Stimulated activated CD8-positive, alpha-beta memory T cell treated with anti-CD3 and anti-CD28 coated beads, Interleukin-2, amount 100 ng/mL, for 48 hours (primary cell): ENCODE data around the gene R3HDM4.

ENCODE experiments used
- DNase-seq, 2 donors: peaks; one replicate each; pipeline ENCODE4 v3.0.0-alpha.2; 2020; ENCODE audit warnings: low read depth in 2 of 2

Gene R3HDM4

DNA sequence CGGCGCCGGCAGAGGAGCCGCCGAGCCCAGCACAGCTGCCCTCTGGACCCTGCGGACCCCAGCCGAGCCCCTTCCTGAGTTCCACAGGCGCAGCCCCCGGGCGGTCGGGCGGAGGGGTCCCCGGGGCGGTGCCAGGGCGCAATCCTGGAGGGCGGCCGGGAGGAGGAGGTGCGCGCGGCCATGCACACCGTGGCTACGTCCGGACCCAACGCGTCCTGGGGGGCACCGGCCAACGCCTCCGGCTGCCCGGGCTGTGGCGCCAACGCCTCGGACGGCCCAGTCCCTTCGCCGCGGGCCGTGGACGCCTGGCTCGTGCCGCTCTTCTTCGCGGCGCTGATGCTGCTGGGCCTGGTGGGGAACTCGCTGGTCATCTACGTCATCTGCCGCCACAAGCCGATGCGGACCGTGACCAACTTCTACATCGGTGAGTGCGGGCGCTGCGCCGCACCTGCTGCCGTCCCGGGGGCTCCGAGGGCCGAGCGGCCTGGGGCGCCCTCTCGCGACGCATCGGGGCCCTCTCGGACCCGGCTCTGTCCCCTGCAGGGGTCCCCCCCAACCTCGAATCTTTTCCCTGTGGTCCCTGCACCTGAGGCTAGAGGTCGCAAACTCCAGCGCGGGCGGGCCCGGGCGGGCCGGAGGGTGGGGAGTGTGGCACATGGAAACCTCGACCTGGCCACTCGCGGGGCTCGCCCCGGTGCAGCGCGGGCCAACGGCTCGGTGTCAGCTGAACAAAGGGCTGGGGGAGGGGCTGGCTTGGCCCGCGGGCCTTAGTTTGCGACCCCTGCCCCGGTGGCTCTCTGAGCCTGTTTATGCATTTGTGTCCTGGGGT is 4.5 kb upstream of the R3HDM4 start, which contains the start of gene KISS1R:
TSS of gene KISS1R (plus strand) at position 11 of the 829 bp plus-strand sequence. CDS start at position 181, 170 bp downstream.
- no peak for DNase-seq

GRCh38 chr19:916645-917322 is 3.8 kb upstream of the R3HDM4 start:
- DNase-seq: no peak

- DNase-seq: no peak
Measured at GRCh38 chr19:912181-913079, 589 bp downstream of the R3HDM4 start.

DNA sequence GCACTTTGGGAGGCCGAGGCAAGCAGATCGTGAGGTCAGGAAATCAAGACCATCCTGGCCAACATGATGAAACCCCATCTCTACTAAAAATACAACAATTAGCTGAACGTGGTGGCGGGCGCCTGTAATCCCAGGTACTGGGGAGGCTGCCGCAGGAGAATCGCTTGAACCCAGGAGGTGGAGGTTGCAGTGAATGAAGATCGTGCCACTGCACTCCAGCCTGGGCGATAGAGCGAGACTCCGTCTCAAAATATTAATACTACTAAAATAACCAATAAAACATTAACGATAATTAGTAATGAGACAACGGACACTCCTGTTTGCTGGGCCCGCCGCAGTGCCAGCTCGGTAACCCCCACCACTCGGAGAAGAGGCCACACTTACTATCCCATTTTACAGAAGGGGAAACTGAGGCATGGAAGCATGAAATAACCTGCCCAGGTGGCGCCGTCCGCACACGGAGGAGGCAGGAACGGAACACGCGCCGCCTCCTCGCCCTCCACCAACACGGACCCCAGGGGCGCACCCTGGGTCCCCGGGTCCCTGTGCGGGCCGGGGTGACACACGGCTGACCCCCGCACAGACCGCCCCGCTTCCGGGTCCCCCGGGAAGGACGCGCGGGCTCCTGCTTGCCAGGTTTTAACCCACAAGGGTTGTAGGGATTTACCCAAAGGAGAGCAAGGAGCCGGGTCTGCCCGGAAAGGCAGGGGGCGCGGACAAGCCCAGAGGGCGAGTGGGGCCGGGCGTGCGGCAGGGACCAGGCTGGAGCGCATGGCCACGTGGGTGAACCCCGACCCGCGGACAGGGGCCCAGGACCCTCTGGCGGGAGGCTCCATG is 1.6 kb downstream of the R3HDM4 start:
- DNase-seq: no peak

GRCh38 chr19:907183-907853 is 5.7 kb downstream of the R3HDM4 start:
- DNase-seq: no peak

- no peak for DNase-seq
Measured at GRCh38 chr19:906480-906879, 6.5 kb downstream of the R3HDM4 start.

- no peak for DNase-seq
Measured at GRCh38 chr19:904545-904944, 8.5 kb downstream of the R3HDM4 start.

DNA sequence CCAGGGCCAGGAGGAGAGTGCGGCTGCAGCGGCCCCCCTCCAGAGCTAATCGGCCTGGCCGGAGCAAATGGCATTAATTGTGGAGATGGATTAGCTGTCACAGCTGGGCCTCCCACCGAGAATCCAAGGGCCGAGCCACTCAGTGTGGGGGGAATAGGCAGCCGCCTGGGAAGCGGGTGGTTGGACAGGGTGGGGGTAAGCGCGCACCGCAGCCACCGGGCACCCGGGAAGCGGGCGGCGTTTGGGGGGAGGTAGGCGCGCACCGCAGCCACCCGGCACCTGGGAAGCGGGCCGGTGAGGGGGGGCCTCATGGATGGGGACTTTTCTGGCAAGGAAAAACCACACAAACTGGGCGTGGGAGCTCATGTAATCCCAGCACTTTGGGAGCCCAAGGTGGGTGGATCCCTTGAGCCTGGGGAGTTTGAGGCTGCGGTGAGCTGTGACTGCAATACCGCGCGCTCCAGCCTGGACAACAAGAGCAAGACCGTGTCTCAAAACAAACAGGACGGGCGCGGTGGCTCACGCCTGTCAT is 9.7 kb downstream of the R3HDM4 start:
- DNase-seq: no peak

GRCh38 chr19:902446-903226 is 10.4 kb downstream of the R3HDM4 start:
- no peak for DNase-seq

GRCh38 chr19:902093-902370 is 11.0 kb downstream of the R3HDM4 start:
- DNase-seq: no peak

DNA sequence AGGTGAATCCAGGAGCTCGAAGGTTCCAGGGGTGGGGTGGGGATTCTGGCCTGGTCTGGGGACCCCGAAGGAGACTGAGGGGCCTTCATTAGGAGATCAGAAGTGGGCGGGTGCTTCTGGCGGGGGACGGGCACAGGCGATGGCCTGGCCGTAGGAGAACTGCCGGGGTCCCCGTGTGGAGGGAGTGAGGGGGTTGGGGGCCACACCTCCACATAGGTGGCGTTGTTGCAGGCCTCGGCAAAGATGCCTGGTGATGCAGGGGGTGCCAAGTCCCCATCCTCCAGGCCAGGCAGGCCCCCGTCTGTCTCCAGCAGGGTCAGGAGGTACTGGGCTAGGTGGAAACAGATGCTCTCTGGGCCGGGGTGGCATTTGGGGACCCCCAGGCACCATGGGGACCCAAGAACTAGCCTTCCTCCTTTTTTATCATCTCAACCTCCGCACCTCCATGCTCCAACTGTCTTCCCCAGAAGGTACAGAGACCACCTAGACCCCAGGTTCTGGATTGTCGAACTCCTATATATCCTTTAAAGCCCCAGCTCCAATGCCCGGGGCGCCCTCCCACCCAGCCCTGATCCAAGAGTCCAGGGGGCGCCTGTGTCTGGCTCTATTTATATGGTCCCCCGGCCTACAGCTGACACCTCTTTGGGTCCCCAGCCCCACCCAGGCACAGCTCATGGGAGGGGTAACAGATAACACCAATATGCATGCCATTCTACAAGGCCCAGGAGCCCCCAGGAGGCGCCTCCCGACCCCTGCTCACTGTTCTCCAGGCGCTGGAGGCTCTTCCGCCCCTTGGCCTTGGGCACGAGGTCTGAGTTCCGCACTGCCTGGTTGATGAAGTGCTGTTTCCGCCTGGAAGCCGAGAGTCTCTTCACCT is 11.6 kb downstream of the R3HDM4 start:
- DNase-seq: no peak

DNA sequence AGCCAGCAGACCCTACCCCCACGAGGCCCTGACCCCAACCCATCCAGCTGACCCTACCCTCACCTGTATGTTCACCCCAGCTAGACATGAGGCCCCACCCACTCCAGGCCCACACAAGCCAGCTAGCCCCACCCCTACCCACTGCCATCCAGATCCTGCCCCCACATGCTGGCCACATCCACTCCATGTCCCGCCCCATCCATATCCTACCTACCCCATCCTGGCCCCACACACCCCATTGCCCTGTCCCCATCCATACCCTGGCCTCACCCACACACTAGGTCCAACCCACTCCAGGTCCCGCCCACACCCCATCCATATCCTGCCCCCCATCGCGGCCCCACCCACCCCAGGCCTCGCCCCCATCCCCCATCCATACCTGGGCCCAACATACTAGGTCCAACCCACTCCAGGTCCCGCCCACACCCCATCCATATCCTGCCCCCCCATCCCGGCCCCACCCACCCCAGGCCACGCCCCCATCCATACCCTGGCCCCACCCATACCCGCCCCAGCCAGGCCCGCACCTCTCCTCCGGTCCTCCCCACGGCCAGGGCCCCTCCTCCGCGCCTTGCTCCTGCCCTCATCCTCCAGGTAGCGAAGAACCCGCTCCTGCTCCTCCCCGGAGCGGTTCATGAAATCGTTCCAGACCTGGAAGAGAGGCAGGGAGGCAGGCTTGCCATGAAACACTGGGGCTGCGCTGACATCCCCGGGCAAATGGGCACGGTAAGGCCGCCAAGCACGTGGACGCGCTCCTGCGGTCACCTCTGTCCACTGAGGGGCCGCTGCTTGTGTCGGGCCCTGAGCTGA is 12.5 kb downstream of the R3HDM4 start:
- no peak for DNase-seq

GRCh38 chr19:900043-900301 is 13.0 kb downstream of the R3HDM4 start:
- DNase-seq: no peak

DNA sequence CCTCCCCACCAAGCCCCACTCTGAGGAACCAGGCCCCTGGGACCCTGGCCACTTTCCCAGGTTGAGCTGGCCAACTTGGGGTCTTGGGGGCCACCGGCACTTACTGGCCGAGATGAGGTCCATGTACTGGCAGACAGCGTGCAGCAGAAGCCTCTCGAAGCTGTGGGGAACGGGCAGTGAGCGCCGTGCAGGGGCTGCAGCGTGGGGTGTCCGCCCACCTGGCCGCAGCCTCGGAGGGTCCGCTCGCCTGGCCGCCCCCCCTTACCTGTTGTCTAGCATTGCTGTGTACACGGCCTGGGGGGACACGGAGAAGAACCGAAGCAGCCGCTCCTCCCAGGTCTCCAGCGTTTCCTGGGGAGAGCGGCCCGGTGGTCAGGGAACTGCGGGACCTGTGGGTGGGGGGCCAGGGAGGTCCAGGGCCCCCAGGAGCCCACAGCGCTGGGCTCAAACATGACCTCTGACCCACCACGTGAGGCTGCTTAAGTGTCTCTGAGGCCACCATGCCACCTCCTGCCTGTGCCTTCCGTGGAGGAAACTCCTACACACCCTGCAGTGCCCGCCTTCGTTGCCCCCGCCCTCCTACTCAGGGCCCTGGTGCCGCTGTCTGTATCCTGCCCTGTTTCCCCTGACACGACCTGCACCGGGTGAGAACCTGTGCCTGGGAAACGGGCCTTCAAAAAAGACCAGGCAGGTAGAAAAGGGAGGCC is 13.5 kb downstream of the R3HDM4 start:
- no peak for DNase-seq

GRCh38 chr19:898663-899062 is 14.4 kb downstream of the R3HDM4 start:
- DNase-seq: no peak

GRCh38 chr19:897442-898039 is 15.5 kb downstream of the R3HDM4 start:
- DNase-seq: no peak

GRCh38 chr19:896999-897398 is 16.0 kb downstream of the R3HDM4 start:
- DNase-seq: no peak
